GM18505 (cell line): Measurements from ENCODE around the gene SRC.

ENCODE experiments used
- ATAC-seq: cut with Tn5 transposase; IDR thresholded peaks from one replicate; pipeline ENCODE4 v1.9.1; 2021; ENCODE audit not compliant: unreplicated experiment
- POLR2A ChIP-seq: IDR thresholded peaks from 4 replicates; pipeline ENCODE4 v1.6.1; 2011; ENCODE audit warnings: borderline replicate concordance; ENCODE audit not compliant: insufficient read depth, insufficient read length; ENCODE audit errors: extremely low read depth

The SRC gene

DNA sequence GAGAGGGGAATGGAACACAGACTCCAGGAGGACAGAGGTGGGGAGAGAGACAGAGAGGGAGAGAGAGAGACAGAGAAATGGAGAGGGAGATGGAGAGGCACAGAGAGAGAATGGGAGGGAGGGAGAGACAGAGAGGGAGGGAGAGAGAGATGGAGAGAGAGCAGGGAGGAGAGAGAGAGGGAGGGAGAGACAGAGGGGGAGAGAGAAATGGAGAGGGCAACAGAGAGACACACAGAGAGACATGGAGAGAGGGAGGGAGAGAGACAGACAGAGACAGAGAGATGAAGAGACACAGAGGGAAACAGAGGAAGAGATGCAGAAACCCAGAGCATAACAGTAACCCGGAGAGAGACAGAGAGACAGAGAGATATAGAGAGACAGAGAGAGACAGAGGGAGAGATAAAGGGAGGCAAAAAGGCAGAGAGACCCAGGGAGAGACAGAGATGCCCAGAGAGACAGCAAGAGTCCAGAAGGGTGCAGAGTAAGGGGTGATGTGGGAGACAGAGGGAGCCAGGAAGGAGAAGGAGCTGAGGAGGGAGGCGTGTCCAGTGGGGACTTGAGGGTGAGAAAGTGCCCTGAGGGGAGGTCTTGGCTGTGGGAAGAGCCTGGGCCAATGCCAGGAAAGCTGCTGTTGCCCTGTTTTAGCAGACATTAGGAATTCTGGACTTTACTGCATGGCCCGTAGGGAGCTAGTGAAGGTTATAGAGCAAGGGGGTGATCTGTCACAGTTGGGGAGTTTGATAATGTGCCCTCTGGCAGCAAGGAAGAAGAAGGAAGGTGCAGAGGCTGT, 78.3 kb downstream of the SRC start:
- ATAC-seq: no peak
- no peak for TF ChIP-seq POLR2A

DNA sequence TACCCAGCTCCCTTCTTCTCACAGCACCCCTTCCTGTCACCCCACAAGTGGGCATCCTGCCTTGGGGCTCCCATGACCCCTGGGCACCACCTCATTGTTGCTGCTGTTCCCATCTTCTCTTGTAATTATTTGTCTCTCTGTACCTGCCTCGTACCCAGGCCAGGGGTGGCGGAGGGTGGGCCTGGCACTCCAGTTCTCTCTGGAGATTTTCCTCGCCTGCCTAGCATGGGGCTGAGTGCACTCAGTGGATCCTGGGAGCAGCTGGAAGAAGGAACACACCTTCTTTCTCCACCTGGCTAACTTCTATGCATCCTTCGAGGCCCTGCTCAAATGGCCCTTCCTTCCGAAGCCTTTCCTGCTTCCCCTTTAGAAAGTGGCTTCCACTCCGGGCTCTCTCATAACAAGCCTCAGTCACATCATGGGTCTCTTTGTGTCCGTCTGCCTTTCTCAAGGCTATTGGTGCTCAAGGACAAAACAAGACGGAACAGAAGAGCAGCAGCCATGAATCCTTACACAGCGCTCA, 79.2 kb downstream of the SRC start:
- no peak for TF ChIP-seq POLR2A
- ATAC-seq: no peak

DNA sequence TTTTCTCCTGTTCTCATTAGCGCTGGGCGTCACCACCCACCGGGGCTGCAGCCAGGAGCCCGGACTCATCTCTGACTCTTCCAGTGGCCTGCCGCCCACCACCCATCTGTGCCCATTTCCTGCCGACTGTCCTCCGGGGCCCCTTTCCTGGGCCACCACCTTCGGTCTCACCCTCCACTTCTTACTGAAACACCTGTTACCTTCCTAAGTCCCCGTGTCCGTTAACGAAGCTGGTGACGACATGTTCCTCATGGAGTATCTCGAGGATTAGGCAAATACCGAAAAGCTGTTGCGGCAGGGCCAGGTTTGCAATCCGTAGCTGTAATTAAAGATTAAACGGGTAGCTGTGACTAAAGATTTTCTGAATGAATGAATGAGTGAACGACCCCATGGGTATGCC, 80.2 kb downstream of the SRC start:
- no peak for ATAC-seq
- TF ChIP-seq POLR2A: no peak

DNA sequence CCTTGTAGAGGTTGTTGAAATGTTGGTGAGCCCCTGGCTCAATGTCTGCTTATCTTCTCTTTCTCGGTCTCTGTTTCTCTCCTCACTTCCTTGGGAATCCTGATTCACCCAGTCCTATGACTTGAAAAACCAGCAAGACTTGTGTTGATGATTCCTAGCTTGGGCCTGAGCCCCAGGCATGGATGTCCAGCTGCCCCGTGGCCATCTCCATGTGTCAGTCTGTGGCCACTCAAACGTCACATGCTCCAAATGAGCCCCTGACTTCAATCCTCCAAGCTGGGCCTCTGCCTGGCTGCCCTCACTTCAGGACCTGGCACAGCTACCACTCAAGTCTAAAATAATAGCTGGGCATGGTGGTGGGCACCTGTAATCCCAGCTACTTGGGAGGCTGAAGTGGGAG, 81.0 kb downstream of the SRC start:
- no peak for ATAC-seq
- TF ChIP-seq POLR2A: no peak

DNA sequence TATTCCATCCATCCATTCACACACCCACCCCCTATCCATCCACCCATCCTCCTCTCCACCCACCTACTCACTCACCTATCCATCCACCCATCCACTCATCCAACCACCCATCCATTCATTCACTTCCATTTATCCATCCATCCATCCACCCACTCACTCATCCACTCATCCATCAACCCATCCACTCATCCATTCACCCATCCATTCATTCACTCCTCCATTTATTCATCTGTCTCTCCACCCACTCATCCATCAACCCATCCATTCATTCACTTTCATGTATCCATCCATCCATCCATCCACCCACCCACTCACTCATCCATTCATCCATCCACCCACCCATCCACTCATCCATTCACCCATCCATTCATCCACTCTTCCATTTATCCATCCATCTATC, 84.1 kb downstream of the SRC start:
- no peak for TF ChIP-seq POLR2A
- ATAC-seq: no peak

DNA sequence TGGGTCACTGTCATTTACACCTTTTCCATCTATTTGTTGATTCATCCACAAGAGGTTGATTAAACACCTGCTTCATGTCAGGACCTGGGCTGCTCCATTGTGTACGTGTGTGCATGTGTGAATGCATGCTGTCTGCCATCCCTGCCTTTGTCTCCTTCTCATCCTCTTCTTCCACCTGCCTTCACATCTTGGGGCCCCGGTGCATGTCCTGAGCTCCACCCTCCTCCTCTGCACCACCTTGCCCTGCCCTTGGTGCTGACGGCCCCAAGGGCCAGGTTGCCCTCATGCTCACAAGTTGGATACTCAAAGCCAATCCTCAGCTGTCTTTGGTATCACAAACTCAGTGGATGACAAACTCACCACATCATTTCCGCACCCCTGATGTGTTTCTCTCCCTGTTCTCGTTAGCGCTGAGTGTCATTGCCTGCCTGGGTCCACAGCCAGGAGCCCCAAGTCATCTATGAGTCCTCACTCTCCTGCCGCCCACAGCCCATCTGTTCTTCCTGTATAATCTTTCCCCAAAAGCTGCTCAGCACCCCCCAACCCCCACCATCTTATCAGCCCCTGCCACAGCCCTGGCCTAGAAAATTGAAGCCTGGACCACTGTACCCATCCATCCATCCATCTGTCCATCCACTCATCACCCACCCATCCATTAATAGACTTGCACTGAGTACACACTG, 85.0 kb downstream of the SRC start:
- ATAC-seq: no peak
- no peak for TF ChIP-seq POLR2A

DNA sequence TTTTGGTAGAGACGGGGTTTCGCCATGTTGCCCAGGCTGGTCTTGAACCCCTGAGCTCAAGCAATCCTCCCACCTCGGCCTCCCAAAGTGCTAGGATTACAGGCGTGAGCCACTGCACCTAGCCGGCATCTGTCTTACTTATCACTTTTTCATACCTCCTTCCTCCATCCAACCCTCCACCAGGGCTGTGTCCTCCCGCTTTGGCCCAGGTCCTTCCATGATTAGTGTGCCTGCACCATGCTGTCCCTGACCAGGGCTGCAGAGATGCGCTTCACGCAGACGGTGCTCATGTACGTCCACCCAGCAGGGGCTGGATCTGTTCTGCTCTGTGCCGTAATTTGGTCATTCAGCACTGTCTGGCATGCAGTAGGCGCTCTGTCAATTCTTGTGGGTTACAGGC, 85.8 kb downstream of the SRC start:
- no peak for ATAC-seq
- TF ChIP-seq POLR2A: no peak

DNA sequence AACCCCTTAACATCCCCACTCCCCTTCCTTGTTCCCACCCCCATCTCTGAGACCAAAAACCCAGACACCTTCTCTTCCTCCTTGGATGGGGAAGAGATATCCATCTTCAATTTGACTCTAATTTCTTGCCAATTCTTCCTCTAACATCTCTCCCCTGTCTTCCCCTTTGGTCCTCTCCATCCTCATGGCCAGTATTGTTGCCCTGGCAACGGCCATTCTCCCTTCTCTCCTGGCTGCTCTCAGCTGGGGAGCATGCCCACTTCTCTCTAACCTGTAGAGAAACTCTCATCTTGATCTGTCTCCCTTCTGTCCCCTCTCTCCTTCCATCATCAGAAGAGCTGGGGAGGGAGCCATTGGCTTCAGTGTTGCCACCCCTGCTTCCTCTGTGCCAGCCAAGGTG, 86.7 kb downstream of the SRC start:
- no peak for ATAC-seq
- TF ChIP-seq POLR2A: no peak

DNA sequence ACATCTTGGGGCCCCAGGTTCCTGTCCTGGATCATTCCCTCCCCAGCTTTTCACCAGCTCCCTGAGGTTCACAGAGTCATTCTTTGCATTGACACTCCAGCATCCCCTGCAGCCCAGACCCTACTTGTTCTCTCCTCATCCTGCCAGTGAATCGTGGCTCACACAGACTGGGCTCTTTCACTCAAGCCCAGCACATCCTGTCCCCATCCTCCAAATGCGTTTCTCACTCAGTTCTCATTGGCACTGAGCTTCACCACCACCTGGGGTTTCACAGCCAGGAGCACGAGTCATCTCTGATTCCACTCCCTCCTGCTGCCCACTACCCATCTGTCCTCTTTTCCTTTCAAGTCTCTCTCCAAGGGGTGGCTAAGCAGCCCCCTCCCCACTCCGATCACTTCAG, 89.7 kb downstream of the SRC start:
- no peak for ATAC-seq
- no peak for TF ChIP-seq POLR2A

DNA sequence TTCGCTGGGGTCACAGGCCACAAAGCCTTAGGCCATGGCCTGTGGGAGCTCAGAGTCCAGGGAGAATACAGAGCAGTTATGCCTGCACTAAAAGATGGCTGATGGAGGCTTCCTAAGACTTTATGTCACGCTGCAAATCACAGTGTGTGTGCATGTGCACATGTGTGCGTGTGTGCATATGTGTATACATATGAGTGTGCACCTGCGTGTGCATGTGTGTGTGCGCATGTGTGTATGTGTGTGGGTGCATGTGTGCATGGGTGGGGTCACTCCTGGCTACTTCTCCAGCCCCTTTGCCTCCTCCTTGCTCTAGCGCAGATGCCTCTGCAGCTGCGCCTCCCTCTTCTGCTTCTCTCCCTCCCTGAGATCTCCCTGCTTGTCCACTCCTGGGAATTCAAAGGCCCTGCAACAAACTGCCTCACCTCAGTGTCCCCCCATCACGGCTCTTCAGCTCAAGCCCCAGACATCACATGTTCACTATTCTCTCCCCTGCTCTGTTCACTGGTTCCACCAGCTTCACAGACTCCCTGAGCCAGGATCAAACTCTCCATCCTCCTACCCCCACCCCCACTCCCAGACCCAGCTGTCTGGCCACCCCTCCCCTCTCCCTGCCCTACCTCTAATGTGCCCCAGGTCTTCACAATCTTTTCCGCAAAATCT, 90.7 kb downstream of the SRC start:
- TF ChIP-seq POLR2A: no peak
- no peak for ATAC-seq

DNA sequence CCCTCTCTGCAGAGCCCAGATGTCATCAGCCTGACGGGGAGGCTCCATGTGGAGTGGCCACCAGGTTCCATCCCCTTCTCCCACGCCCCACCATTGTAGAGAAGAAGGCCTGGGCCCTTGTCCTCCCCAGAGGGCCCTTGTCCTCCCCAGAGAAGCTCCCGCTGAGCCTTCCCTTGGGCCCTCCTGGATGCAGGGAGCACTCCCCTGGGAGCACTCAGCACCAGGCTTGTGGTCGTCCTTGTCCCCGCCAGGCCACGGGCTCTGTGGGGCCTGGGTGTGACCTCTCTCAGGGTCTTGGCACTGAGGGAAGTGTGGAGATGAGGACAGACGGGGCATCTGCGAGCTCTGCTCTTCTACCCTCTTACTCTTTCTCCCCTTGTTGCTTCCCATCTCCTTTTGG, 91.7 kb downstream of the SRC start:
- no peak for TF ChIP-seq POLR2A
- no peak for ATAC-seq

DNA sequence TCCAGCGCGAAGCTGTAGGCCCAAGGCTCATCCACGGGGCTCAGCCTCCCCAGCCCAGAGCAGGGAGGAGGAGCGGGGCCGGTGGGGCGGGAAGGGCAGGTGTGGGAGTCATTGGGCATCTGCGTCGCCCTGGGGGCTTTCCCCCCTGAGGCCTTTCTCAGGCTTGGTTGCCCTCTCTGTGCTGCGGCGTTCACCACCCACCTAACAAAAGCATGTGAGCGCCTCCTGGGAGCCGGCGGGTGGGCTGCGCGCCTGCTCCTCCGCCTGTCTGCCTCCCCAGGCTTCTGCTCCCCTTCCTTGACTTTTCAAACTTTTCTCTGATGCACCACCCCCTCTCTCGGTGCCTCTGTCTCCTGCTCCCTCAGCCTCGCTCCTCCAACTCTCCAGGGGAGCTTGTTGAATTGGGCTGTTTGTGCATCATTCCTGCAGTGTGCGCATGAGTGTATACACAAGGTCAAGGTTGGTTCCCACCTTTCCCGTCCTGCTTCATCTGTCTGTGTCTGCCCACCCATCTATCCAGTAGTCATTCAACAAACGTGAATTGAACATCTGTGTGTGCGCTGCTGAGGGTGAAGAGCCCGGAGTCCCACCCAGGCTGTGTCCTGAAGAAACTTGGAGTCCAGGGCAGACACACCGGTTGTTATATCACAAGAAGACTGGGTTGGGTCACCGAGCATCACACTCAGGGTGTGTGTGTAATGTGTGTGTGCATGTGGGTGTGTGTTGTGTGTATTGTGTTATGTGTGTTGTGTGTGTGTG, 92.7 kb downstream of the SRC start:
- no peak for TF ChIP-seq POLR2A
- ATAC-seq: no peak
